ENCODE measurements around the gene RTL1.

Gene RTL1

GRCh38 chr14:100910888-100911664 lies 7.6 kb upstream of the RTL1 start:
- no peak for DNase-seq (ENCODE audit: extremely low read depth, low read depth)
- TF ChIP-seq CTCF (IDR thresholded peaks at IDR 0.05; ENCODE audit: low read depth, low read length), result no peak

GRCh38 chr14:100909439-100909838 lies 5.9 kb upstream of the RTL1 start:
- DNase-seq (ENCODE audit: extremely low read depth, low read depth), result no peak
- TF ChIP-seq CTCF (IDR thresholded peaks at IDR 0.05; ENCODE audit: low read depth, low read length), result no peak

- DNase-seq (ENCODE audit: extremely low read depth, low read depth), result no peak
- no peak for TF ChIP-seq CTCF (IDR thresholded peaks at IDR 0.05; ENCODE audit: low read depth, low read length)
Measured at GRCh38 chr14:100907240-100907639, 3.7 kb upstream of the RTL1 start.

- DNase-seq (ENCODE audit: extremely low read depth, low read depth), result no peak
- peak; percentile 3 for TF ChIP-seq CTCF (IDR thresholded peaks at IDR 0.05; ENCODE audit: low read depth, low read length)
Measured at GRCh38 chr14:100906420-100906819, 2.9 kb upstream of the RTL1 start.

GRCh38 chr14:100905166-100905565 lies 1.6 kb upstream of the RTL1 start:
- no peak for TF ChIP-seq CTCF (IDR thresholded peaks at IDR 0.05; ENCODE audit: low read depth, low read length)
- DNase-seq (ENCODE audit: extremely low read depth, low read depth), result no peak

- peak; percentile 16; the same call in 1 of the 2 replicates for TF ChIP-seq CTCF (IDR thresholded peaks at IDR 0.05; ENCODE audit: low read depth, low read length)
- DNase-seq (ENCODE audit: extremely low read depth, low read depth), result no peak
Measured at GRCh38 chr14:100904307-100905087, 975 bp upstream of the RTL1 start.

GRCh38 chr14:100903134-100903468 lies 421 bp downstream of the RTL1 start:
- no peak for TF ChIP-seq CTCF (IDR thresholded peaks at IDR 0.05; ENCODE audit: low read depth, low read length)
- DNase-seq (ENCODE audit: extremely low read depth, low read depth), result no peak
